B cell (primary cell): ENCODE measurements around the gene SEMA6A. TPM values are rescaled to one million over a fixed set of nuclear protein-coding genes. Genes with fewer than 3 reads are reported as not detected.

Source experiments
- ATAC-seq: fragments of 200-7000 bp; cut with Tn5 transposase; one replicate; pipeline ENCODE4 v1.10.0; 2021; ENCODE audit warnings: low read depth, mild to moderate bottlenecking, moderate number of reproducible peaks, moderate library complexity
- CTCF ChIA-PET: fragments of 350-600 bp; sonication (Branson Sonifier 250); formaldehyde crosslinking; loops from one replicate; lab custom pipeline; 2021; ENCODE audit warnings: antibody characterized with exemption, inconsistent platforms; lab: Charles Lee
- POLR2A ChIA-PET: fragments of 350-600 bp; sonication (Branson Sonifier 250); formaldehyde crosslinking; loops from one replicate; lab custom pipeline; 2021; ENCODE audit warnings: antibody characterized with exemption; lab: Charles Lee
- DNase-seq: peaks from one replicate; pipeline ENCODE4 v3.0.0; 2013
- H2AFZ ChIP-seq: 2 replicates; pipeline ENCODE4 v1.6.1; 2012; ENCODE audit warnings: mild to moderate bottlenecking, low read depth, low read length; ENCODE audit not compliant: insufficient read depth, poor library complexity, severe bottlenecking
- H3K27ac ChIP-seq, 2 donors: 1 replicate in 1 of 2; 2 replicates in 1 of 2; pipeline ENCODE4 v1.5.1; 2012 to 2013; ENCODE audit warnings: low read length in 2 of 2, mild to moderate bottlenecking in 2 of 2, moderate library complexity in 1 of 2
- H3K27me3 ChIP-seq, 4 experiments: fragments of 200-600 bp in 1 of 4; sonication (generic) in 1 of 4; replicated peaks in 1 of 4; 1 replicate in 2 of 4; 2 replicates in 2 of 4; pipeline versions ENCODE4 v1.6.1 to v1.7.0; 2013 to 2016; ENCODE audit warnings: low read length in 3 of 4, mild to moderate bottlenecking in 2 of 4, mixed read lengths in 1 of 4, moderate library complexity in 1 of 4; ENCODE audit not compliant: insufficient read depth in 4 of 4, control insufficient read depth in 3 of 4; ENCODE audit errors: control extremely low read depth in 1 of 4
- H3K36me3 ChIP-seq, 2 experiments: replicated peaks in 1 of 2; 1 replicate in 1 of 2; 2 replicates in 1 of 2; pipeline versions ENCODE4 v1.6.1 to v1.7.1; 2013; ENCODE audit warnings: low read length in 1 of 2; ENCODE audit not compliant: insufficient read depth in 2 of 2, control insufficient read depth in 1 of 2; ENCODE audit errors: control extremely low read depth in 1 of 2, extremely low read depth in 1 of 2
- H3K4me1 ChIP-seq, 2 donors: fragments of 200-600 bp in 1 of 2; sonication (generic) in 1 of 2; 1 replicate in 1 of 2; 2 replicates in 1 of 2; pipeline versions ENCODE4 v1.5.1 to v1.6.1; 2013 to 2017; ENCODE audit warnings: low read length in 2 of 2; ENCODE audit not compliant: control insufficient read depth in 2 of 2, insufficient read depth in 2 of 2
- H3K4me2 ChIP-seq: replicated peaks from 2 replicates; pipeline ENCODE3; 2012; ENCODE audit warnings: mild to moderate bottlenecking, low read depth, low read length; ENCODE audit not compliant: poor library complexity, severe bottlenecking
- H3K4me3 ChIP-seq, 5 experiments: fragments of 200-600 bp in 1 of 5; sonication (generic) in 1 of 5; 1 replicate in 3 of 5; 2 replicates in 2 of 5; pipeline versions ENCODE4 v1.5.1 to v1.7.0; 2011 to 2016; ENCODE audit warnings: low read length in 4 of 5, mild to moderate bottlenecking in 4 of 5, low read depth in 2 of 5, control low read depth in 1 of 5, moderate library complexity in 1 of 5; ENCODE audit not compliant: insufficient read depth in 1 of 5; ENCODE audit errors: control extremely low read depth in 1 of 5, extremely low read depth in 1 of 5
- H3K79me2 ChIP-seq: fragments of 200-600 bp; sonication (generic); one replicate; pipeline ENCODE4 v1.6.0; 2016; ENCODE audit warnings: low read length; ENCODE audit not compliant: control insufficient read depth, insufficient read depth
- H3K9ac ChIP-seq: fragments of 200-600 bp; sonication (generic); 2 replicates; pipeline ENCODE4 v1.6.1; 2017; ENCODE audit warnings: mild to moderate bottlenecking, low read length, moderate library complexity
- H3K9me3 ChIP-seq, 3 donors: one replicate each; pipeline versions ENCODE4 v1.6.1 to v1.7.1; 2013; ENCODE audit warnings: low read length in 2 of 3; ENCODE audit not compliant: control insufficient read depth in 2 of 3, insufficient read depth in 1 of 3; ENCODE audit errors: control extremely low read depth in 1 of 3
- H4K20me1 ChIP-seq: 2 replicates; pipeline ENCODE4 v1.6.0; 2012; ENCODE audit warnings: mild to moderate bottlenecking, low read length; ENCODE audit not compliant: insufficient read depth, control insufficient read depth, poor library complexity, severe bottlenecking
- H3K27ac Mint-ChIP-seq: one replicate; pipeline ENCODE4 v1.8.0; 2021; ENCODE audit warnings: mixed read lengths
- H3K27me3 Mint-ChIP-seq: one replicate; pipeline ENCODE4 v1.8.0; 2021; ENCODE audit warnings: mixed read lengths
- H3K4me1 Mint-ChIP-seq: one replicate; pipeline ENCODE4 v1.8.0; 2021; ENCODE audit warnings: mixed read lengths
- H3K4me3 Mint-ChIP-seq: one replicate; pipeline ENCODE4 v1.8.0; 2021; ENCODE audit warnings: mixed read lengths
- H3K9me3 Mint-ChIP-seq: one replicate; pipeline ENCODE4 v1.8.0; 2022; ENCODE audit warnings: mixed read lengths; ENCODE audit not compliant: insufficient read depth
- CTCF ChIP-seq: fragments of 200-600 bp; IDR thresholded peaks from one replicate; pipeline ENCODE4 v1.8.0; 2022; ENCODE audit warnings: antibody characterized with exemption, mild to moderate bottlenecking
- EZH2 ChIP-seq: IDR thresholded peaks from 2 replicates; pipeline ENCODE4 v1.6.1; 2012; ENCODE audit warnings: borderline replicate concordance, low read depth, mild to moderate bottlenecking, moderate library complexity, low read length; ENCODE audit not compliant: insufficient read depth, poor library complexity, severe bottlenecking
- WGBS: methylation state at CpG from one replicate; pipeline ENCODE4 v1.1.5; 2013; ENCODE audit warnings: missing lambda C conversion rate; ENCODE audit not compliant: insufficient coverage; 5-methylcytosine and 5-hydroxymethylcytosine counted together
- intact Hi-C: fragments of 100-400 bp; cut with micrococcal nuclease; formaldehyde crosslinking; loops from one replicate; pipeline ENCODE4 v1.10.0; 2022
- polyA plus RNA-seq: library from polyadenylated mRNA; depleted of rRNA; stranded (reverse); fragments of >200 nt; gene quantifications from 2 replicates; pipeline ENCODE4 v1.2.3, GENCODE V29; 2012
- total RNA-seq, 2 donors: library from RNA; stranded (reverse); fragments of 120-200 nt in 1 of 2; gene quantifications; 1 replicate in 1 of 2; 2 replicates in 1 of 2; pipeline versions ENCODE4 v1.2.3 to v1.2.4, GENCODE V29; 2013 to 2022

Gene SEMA6A
- total and polyA plus RNA-seq, 2 donors (not counting 1 experiment from before 2014, with no cell fraction given) = 0.44 TPM; not detected in 1

- H3K27me3 Mint-ChIP-seq = no peaks in the 10 kb centered on the region
- H3K4me2 ChIP-seq = no peak overlapping the region
- H3K9me3 ChIP-seq = no peaks in the 10 kb centered on the region
- no peaks in the 10 kb centered on the region for H3K27me3 ChIP-seq
- no peak overlapping the region for H3K4me3 ChIP-seq
- intact Hi-C loops = no loop called here
- H3K9ac ChIP-seq = no peak overlapping the region
- no peak overlapping the region for H3K4me3 Mint-ChIP-seq
- ChIA-PET POLR2A (no interaction called here), CTCF (no interaction called here)
- H3K27ac ChIP-seq = no peak overlapping the region
- no peaks in the 10 kb centered on the region for H3K4me1 ChIP-seq
- no peak overlapping the region for H2AFZ ChIP-seq
- no peaks in the 10 kb centered on the region for H4K20me1 ChIP-seq
- no peak for DNase-seq
- ATAC-seq = no peak
- no peaks in the 10 kb centered on the region for H3K79me2 ChIP-seq
- WGBS = 96% methylated on average over 2 of the region's 2 CpGs
- peaks cover 0 to 7% of the 10 kb centered on the region in 2 experiments for H3K36me3 ChIP-seq
- TF ChIP-seq EZH2 (no peak), CTCF (no peak)
- no peaks in the 10 kb centered on the region for H3K9me3 Mint-ChIP-seq
- no peaks in the 10 kb centered on the region for H3K4me1 Mint-ChIP-seq
- no peak overlapping the region for H3K27ac Mint-ChIP-seq
Measured at GRCh38 chr5:116396476-116397099, 178.0 kb downstream of the SEMA6A start.

GRCh38 chr5:116395631-116396203, 178.9 kb downstream of the SEMA6A start:
- no peak overlapping the region for H3K27ac ChIP-seq
- no peak overlapping the region for H3K4me3 Mint-ChIP-seq
- intact Hi-C loops = no loop called here
- H3K9ac ChIP-seq = no peak overlapping the region
- no peaks in the 10 kb centered on the region for H3K4me1 Mint-ChIP-seq
- no peak for DNase-seq
- POLR2A ChIA-PET = no interaction called here
- H3K27me3 ChIP-seq = no peaks in the 10 kb centered on the region
- no peak overlapping the region for H3K27ac Mint-ChIP-seq
- WGBS = 83% methylated on average over 3 of the region's 4 CpGs
- peaks cover 0 to 5% of the 10 kb centered on the region in 2 experiments for H3K36me3 ChIP-seq
- no peak overlapping the region for H3K4me3 ChIP-seq
- CTCF ChIA-PET = no interaction called here
- H4K20me1 ChIP-seq = no peaks in the 10 kb centered on the region
- no peak overlapping the region for H3K4me2 ChIP-seq
- H3K27me3 Mint-ChIP-seq = no peaks in the 10 kb centered on the region
- H3K79me2 ChIP-seq = no peaks in the 10 kb centered on the region
- H3K9me3 ChIP-seq = no peaks in the 10 kb centered on the region
- no peak overlapping the region for H2AFZ ChIP-seq
- ATAC-seq = no peak
- no peaks in the 10 kb centered on the region for H3K4me1 ChIP-seq
- TF ChIP-seq CTCF = no peak
- TF ChIP-seq EZH2 = no peak
- no peaks in the 10 kb centered on the region for H3K9me3 Mint-ChIP-seq
